GM12878 (cell line): ENCODE data around the gene NFU1. TPM values are rescaled to one million over a fixed set of nuclear protein-coding genes. Genes with fewer than 3 reads are reported as not detected.

Source experiments
- ATF7 ChIP-seq: fragments of 450-650 bp; IDR thresholded peaks from 2 replicates; pipeline ENCODE4 v1.6.1; 2016; ENCODE audit warnings: low read depth, mild to moderate bottlenecking
- BACH1 ChIP-seq: fragments of 450-650 bp; IDR thresholded peaks from 2 replicates; pipeline ENCODE4 v1.6.1; 2017; ENCODE audit warnings: mild to moderate bottlenecking, borderline replicate concordance
- BCL11A ChIP-seq: IDR thresholded peaks from 2 replicates; pipeline ENCODE4 v1.6.1; 2011; ENCODE audit warnings: low read depth, low read length
- CREB1 ChIP-seq: IDR thresholded peaks from 2 replicates; pipeline ENCODE4 v1.6.1; 2012; ENCODE audit warnings: low read depth, mild to moderate bottlenecking, inconsistent platforms
- EP300 ChIP-seq, 2 experiments: fragments of 150-350 bp in 1 of 2; IDR thresholded peaks; 2 replicates each; pipeline ENCODE4 v1.6.1; 2011 to 2012; ENCODE audit warnings: low read depth in 2 of 2, low read length in 2 of 2, borderline replicate concordance in 1 of 2, improper control_type of control experiment in 1 of 2, inconsistent platforms in 1 of 2; ENCODE audit not compliant: control insufficient read depth in 1 of 2
- HCFC1 ChIP-seq: fragments of 150-350 bp; IDR thresholded peaks from 2 replicates; pipeline ENCODE4 v1.6.1; 2014; ENCODE audit warnings: low read length
- NFIC ChIP-seq: IDR thresholded peaks from 2 replicates; pipeline ENCODE4 v1.6.1; 2012; ENCODE audit warnings: low read depth, mild to moderate bottlenecking, inconsistent platforms, low read length, moderate library complexity
- SMAD5 ChIP-seq: IDR thresholded peaks from 2 replicates; pipeline ENCODE4 v1.6.1; 2016; ENCODE audit warnings: antibody characterized with exemption, low read depth
- TAF1 ChIP-seq: IDR thresholded peaks from 2 replicates; pipeline ENCODE4 v1.6.1; 2011; ENCODE audit warnings: mild to moderate bottlenecking, low read depth, low read length, borderline replicate concordance
- TCF3 ChIP-seq: IDR thresholded peaks from 2 replicates; pipeline ENCODE4 v1.6.1; 2012; ENCODE audit warnings: low read depth, mild to moderate bottlenecking, low read length, borderline replicate concordance; ENCODE audit not compliant: insufficient read depth
- ZBTB33 ChIP-seq: fragments of 450-650 bp; IDR thresholded peaks from 2 replicates; pipeline ENCODE4 v1.6.1; 2017; ENCODE audit warnings: mild to moderate bottlenecking
- ZBTB40 ChIP-seq: fragments of 450-650 bp; IDR thresholded peaks from 2 replicates; pipeline ENCODE4 v1.6.1; 2016; ENCODE audit warnings: mild to moderate bottlenecking, moderate library complexity, borderline replicate concordance
- ZNF217 ChIP-seq: fragments of 450-650 bp; IDR thresholded peaks from 2 replicates; pipeline ENCODE4 v1.6.1; 2017; ENCODE audit warnings: antibody characterized with exemption, mild to moderate bottlenecking
- polyA plus RNA-seq, 11 experiments: library from polyadenylated mRNA; depleted of rRNA in 4 of 11; unstranded in 6 of 11; stranded (reverse) in 5 of 11; fragments of >200 nt; fragmentation: Nextera tagmentation in 4 of 11; fragmentation: Illumina TruSeq in 1 of 11; extraction: Ambion mirVana in 4 of 11; extraction: Trizol in 1 of 11; gene quantifications; 1 replicate in 1 of 11; 2 replicates in 10 of 11; pipeline versions ENCODE4 v1.2.1 to v1.2.3, GENCODE V29; 2011 to 2016; ENCODE audit warnings: inconsistent platforms in 2 of 11, missing spikeins in 2 of 11, low read depth in 1 of 11
- total RNA-seq, 4 experiments: library from RNA; depleted of rRNA in 3 of 4; stranded (reverse); fragments of >200 nt in 3 of 4; fragmentation: Illumina TruSeq in 1 of 4; extraction: Trizol in 1 of 4; gene quantifications; 2 replicates each; pipeline versions ENCODE4 v1.2.1 to v1.2.3, GENCODE V29; 2013 to 2021
- TF ChIP-seq, protein P1 (sequence below): fragments of 450-650 bp; IDR thresholded peaks from 2 replicates; pipeline ENCODE4 v1.6.1; 2017; ENCODE audit warnings: mild to moderate bottlenecking, moderate library complexity
- TF ChIP-seq, protein P2 (sequence below): IDR thresholded peaks from 2 replicates; pipeline ENCODE4 v1.6.1; 2012; ENCODE audit warnings: low read length, inconsistent platforms

The NFU1 gene
- total and polyA plus RNA-seq, 10 of the 15 experiments (the other 5 are each of a cell fraction or from before 2014, with no cell fraction given) = 27.3 to 86.0 (median 41.5) TPM

GRCh38 chr2:69436938-69437750 is at the start of gene NFU1 (continued):
- TF ChIP-seq ZBTB40 (no peak), TAF1 (peak; percentile 97), ZNF217 (no peak), ATF7 (no peak; the same call in none of the 2 replicates), CREB1 (peak; percentile 88), HCFC1 (0 out of 2 replicates have a peak, but pooled peaks have one; percentile 13), BCL11A (peak; percentile 9; the same call in 1 of the 2 replicates), SMAD5 (peak; percentile 69; the same call in 1 of the 2 replicates), ZBTB33 (no peak), NFIC (no peak), EP300 (IDR thresholded peaks at IDR 0.05; ENCODE audit: borderline replicate concordance in 1 of 2, control insufficient read depth in 1 of 2, low read depth in 2 of 2, low read length in 2 of 2) (peak; percentile 21 to 73; a peak in 2 of 4 replicates), TCF3 (peak; percentile 64; the same call in 1 of the 2 replicates), BACH1 (peak; percentile 65; the same call in 1 of the 2 replicates)
- TF ChIP-seq, protein P1, sequence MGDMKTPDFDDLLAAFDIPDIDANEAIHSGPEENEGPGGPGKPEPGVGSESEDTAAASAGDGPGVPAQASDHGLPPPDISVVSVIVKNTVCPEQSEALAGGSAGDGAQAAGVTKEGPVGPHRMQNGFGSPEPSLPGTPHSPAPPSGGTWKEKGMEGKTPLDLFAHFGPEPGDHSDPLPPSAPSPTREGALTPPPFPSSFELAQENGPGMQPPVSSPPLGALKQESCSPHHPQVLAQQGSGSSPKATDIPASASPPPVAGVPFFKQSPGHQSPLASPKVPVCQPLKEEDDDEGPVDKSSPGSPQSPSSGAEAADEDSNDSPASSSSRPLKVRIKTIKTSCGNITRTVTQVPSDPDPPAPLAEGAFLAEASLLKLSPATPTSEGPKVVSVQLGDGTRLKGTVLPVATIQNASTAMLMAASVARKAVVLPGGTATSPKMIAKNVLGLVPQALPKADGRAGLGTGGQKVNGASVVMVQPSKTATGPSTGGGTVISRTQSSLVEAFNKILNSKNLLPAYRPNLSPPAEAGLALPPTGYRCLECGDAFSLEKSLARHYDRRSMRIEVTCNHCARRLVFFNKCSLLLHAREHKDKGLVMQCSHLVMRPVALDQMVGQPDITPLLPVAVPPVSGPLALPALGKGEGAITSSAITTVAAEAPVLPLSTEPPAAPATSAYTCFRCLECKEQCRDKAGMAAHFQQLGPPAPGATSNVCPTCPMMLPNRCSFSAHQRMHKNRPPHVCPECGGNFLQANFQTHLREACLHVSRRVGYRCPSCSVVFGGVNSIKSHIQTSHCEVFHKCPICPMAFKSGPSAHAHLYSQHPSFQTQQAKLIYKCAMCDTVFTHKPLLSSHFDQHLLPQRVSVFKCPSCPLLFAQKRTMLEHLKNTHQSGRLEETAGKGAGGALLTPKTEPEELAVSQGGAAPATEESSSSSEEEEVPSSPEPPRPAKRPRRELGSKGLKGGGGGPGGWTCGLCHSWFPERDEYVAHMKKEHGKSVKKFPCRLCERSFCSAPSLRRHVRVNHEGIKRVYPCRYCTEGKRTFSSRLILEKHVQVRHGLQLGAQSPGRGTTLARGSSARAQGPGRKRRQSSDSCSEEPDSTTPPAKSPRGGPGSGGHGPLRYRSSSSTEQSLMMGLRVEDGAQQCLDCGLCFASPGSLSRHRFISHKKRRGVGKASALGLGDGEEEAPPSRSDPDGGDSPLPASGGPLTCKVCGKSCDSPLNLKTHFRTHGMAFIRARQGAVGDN = peak; percentile 93
- TF ChIP-seq, protein P2, sequence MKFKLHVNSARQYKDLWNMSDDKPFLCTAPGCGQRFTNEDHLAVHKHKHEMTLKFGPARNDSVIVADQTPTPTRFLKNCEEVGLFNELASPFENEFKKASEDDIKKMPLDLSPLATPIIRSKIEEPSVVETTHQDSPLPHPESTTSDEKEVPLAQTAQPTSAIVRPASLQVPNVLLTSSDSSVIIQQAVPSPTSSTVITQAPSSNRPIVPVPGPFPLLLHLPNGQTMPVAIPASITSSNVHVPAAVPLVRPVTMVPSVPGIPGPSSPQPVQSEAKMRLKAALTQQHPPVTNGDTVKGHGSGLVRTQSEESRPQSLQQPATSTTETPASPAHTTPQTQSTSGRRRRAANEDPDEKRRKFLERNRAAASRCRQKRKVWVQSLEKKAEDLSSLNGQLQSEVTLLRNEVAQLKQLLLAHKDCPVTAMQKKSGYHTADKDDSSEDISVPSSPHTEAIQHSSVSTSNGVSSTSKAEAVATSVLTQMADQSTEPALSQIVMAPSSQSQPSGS = no peak
